ENCODE results near the gene ITGA6.

The ITGA6 gene

DNA sequence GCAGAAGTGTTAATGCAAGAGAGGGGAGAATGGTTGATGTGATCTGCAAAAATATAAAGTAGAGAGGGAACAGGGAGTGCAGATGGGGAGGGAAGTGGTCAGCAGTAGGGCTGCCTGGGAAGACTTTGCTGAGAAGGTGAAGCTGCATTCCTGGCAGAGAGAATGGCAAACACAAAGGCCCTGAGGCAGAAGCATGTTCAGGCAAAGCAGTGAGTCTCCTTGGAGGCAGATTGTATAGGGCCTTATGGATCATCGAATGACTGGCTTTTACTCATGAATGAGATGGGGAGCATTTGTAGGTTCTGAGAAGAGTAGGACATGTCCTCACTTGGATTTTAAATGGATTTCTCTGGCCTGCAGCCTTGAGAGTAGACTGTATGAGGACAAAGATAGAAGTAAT lies 9.5 kb downstream of the ITGA6 start (continued):
- TF ChIP-seq, protein P1, sequence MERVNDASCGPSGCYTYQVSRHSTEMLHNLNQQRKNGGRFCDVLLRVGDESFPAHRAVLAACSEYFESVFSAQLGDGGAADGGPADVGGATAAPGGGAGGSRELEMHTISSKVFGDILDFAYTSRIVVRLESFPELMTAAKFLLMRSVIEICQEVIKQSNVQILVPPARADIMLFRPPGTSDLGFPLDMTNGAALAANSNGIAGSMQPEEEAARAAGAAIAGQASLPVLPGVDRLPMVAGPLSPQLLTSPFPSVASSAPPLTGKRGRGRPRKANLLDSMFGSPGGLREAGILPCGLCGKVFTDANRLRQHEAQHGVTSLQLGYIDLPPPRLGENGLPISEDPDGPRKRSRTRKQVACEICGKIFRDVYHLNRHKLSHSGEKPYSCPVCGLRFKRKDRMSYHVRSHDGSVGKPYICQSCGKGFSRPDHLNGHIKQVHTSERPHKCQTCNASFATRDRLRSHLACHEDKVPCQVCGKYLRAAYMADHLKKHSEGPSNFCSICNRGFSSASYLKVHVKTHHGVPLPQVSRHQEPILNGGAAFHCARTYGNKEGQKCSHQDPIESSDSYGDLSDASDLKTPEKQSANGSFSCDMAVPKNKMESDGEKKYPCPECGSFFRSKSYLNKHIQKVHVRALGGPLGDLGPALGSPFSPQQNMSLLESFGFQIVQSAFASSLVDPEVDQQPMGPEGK (CRISPR knock-in tag; IDR thresholded peaks at IDR 0.05; ENCODE audit: borderline replicate concordance) = no peak
- TF ChIP-seq ESRRG (CRISPR knock-in tag; IDR thresholded peaks at IDR 0.05) = no peak

GRCh38 chr2:172437419-172438341 lies 10.3 kb downstream of the ITGA6 start:
- TF ChIP-seq PPARA (CRISPR knock-in tag; IDR thresholded peaks at IDR 0.05; ENCODE audit: borderline replicate concordance) (no peak), SNAI2 (CRISPR knock-in tag; IDR thresholded peaks at IDR 0.05) (no peak), ESRRG (CRISPR knock-in tag; IDR thresholded peaks at IDR 0.05) (no peak), ZFP3 (CRISPR knock-in tag; IDR thresholded peaks at IDR 0.05) (no peak), CSDC2 (CRISPR knock-in tag; IDR thresholded peaks at IDR 0.05) (no peak), ISL1 (CRISPR knock-in tag; IDR thresholded peaks at IDR 0.05) (no peak), ZNF70 (CRISPR knock-in tag; IDR thresholded peaks at IDR 0.05) (no peak), BACH2 (CRISPR knock-in tag; IDR thresholded peaks at IDR 0.05; ENCODE audit: borderline replicate concordance) (no peak), ZC3H10 (CRISPR knock-in tag; IDR thresholded peaks at IDR 0.05) (no peak), ZNF565 (CRISPR knock-in tag; conservative IDR thresholded peaks at IDR 0.05; ENCODE audit: low read depth) (no peak), TOX (CRISPR knock-in tag; IDR thresholded peaks at IDR 0.05; ENCODE audit: borderline replicate concordance) (no peak), TSHZ2 (CRISPR knock-in tag; IDR thresholded peaks at IDR 0.05) (no peak), OSR1 (CRISPR knock-in tag; IDR thresholded peaks at IDR 0.05) (no peak), POU6F1 (CRISPR knock-in tag; IDR thresholded peaks at IDR 0.05; ENCODE audit: borderline replicate concordance, low read depth) (no peak), ZNF8 (CRISPR knock-in tag; IDR thresholded peaks at IDR 0.05) (no peak), RARB (CRISPR knock-in tag; IDR thresholded peaks at IDR 0.05) (no peak), TCF4 (CRISPR knock-in tag; IDR thresholded peaks at IDR 0.05; ENCODE audit: borderline replicate concordance) (no peak), ZFP30 (CRISPR knock-in tag; IDR thresholded peaks at IDR 0.05) (no peak)
- TF ChIP-seq, protein P1 (CRISPR knock-in tag; IDR thresholded peaks at IDR 0.05; ENCODE audit: borderline replicate concordance) = no peak
- TF ChIP-seq, protein P2, sequence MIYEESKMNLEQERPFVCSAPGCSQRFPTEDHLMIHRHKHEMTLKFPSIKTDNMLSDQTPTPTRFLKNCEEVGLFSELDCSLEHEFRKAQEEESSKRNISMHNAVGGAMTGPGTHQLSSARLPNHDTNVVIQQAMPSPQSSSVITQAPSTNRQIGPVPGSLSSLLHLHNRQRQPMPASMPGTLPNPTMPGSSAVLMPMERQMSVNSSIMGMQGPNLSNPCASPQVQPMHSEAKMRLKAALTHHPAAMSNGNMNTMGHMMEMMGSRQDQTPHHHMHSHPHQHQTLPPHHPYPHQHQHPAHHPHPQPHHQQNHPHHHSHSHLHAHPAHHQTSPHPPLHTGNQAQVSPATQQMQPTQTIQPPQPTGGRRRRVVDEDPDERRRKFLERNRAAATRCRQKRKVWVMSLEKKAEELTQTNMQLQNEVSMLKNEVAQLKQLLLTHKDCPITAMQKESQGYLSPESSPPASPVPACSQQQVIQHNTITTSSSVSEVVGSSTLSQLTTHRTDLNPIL (CRISPR knock-in tag; IDR thresholded peaks at IDR 0.05; ENCODE audit: low read depth) = no peak
- no peak for ATAC-seq
